Neutrophil (primary cell): ENCODE measurements around the gene ARHGEF4.

Experiments used
- H3K27ac ChIP-seq: fragments of 200-600 bp; sonication (generic); 2 replicates; pipeline ENCODE4 v1.5.1; 2016; ENCODE audit warnings: mild to moderate bottlenecking, moderate library complexity
- H3K27me3 ChIP-seq: fragments of 200-600 bp; sonication (generic); 2 replicates; pipeline ENCODE4 v1.6.0; 2016; ENCODE audit warnings: mild to moderate bottlenecking
- H3K36me3 ChIP-seq: fragments of 200-600 bp; sonication (generic); 2 replicates; pipeline ENCODE4 v1.5.1; 2017
- H3K4me1 ChIP-seq, 2 experiments: fragments of 200-600 bp in 1 of 2; sonication (generic) in 1 of 2; 1 replicate in 1 of 2; 2 replicates in 1 of 2; pipeline versions ENCODE4 v1.5.1 to v1.6.1; 2013 to 2016; ENCODE audit warnings: low read depth in 1 of 2, low read length in 1 of 2, mild to moderate bottlenecking in 1 of 2, moderate library complexity in 1 of 2; ENCODE audit not compliant: control insufficient read depth in 1 of 2, insufficient read depth in 1 of 2
- H3K4me3 ChIP-seq, 2 experiments: fragments of 200-600 bp in 1 of 2; sonication (generic) in 1 of 2; 1 replicate in 1 of 2; 2 replicates in 1 of 2; pipeline ENCODE4 v1.5.1; 2013 to 2016; ENCODE audit warnings: low read depth in 1 of 2, low read length in 1 of 2, mild to moderate bottlenecking in 1 of 2, moderate library complexity in 1 of 2
- H3K9me3 ChIP-seq: fragments of 200-600 bp; sonication (generic); 2 replicates; pipeline ENCODE4 v1.5.1; 2016
- TF ChIP-seq, protein P1 (sequence below): fragments of 200-600 bp; sonication (generic); IDR thresholded peaks from 2 replicates; pipeline ENCODE4 v1.5.1; 2016; ENCODE audit warnings: antibody characterized with exemption

The ARHGEF4 gene

DNA sequence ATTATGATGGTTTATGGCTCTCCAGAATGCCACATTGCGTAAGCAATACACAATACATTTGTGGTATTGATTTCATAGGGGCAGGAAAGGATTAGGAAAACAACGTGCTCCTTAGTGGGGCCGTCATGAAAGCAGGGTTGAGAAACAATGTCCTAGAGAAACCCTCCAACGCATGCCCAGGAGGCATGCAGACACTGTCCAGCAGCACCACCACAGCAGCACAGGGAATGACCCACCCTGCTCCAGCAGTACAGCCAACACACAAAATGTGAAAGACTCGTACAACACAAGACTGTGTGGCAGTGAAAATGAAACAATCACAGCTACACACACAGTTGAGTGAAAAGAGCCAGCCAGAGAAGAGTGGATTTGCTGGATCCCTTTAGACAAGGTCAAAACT, 190.2 kb downstream of the ARHGEF4 start:
- Histone ChIP-seq H3K9me3 (peaks cover 6% of the 10 kb centered on the region), H3K27ac (no peak overlapping the region), H3K4me1 (peaks cover 3 to 4% of the 10 kb centered on the region in 2 experiments), H3K4me3 (no peak overlapping the region), H3K27me3 (peaks cover 47% of the 10 kb centered on the region), H3K36me3 (no peaks in the 10 kb centered on the region)
- TF ChIP-seq, protein P1, sequence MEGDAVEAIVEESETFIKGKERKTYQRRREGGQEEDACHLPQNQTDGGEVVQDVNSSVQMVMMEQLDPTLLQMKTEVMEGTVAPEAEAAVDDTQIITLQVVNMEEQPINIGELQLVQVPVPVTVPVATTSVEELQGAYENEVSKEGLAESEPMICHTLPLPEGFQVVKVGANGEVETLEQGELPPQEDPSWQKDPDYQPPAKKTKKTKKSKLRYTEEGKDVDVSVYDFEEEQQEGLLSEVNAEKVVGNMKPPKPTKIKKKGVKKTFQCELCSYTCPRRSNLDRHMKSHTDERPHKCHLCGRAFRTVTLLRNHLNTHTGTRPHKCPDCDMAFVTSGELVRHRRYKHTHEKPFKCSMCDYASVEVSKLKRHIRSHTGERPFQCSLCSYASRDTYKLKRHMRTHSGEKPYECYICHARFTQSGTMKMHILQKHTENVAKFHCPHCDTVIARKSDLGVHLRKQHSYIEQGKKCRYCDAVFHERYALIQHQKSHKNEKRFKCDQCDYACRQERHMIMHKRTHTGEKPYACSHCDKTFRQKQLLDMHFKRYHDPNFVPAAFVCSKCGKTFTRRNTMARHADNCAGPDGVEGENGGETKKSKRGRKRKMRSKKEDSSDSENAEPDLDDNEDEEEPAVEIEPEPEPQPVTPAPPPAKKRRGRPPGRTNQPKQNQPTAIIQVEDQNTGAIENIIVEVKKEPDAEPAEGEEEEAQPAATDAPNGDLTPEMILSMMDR, result no peak

DNA sequence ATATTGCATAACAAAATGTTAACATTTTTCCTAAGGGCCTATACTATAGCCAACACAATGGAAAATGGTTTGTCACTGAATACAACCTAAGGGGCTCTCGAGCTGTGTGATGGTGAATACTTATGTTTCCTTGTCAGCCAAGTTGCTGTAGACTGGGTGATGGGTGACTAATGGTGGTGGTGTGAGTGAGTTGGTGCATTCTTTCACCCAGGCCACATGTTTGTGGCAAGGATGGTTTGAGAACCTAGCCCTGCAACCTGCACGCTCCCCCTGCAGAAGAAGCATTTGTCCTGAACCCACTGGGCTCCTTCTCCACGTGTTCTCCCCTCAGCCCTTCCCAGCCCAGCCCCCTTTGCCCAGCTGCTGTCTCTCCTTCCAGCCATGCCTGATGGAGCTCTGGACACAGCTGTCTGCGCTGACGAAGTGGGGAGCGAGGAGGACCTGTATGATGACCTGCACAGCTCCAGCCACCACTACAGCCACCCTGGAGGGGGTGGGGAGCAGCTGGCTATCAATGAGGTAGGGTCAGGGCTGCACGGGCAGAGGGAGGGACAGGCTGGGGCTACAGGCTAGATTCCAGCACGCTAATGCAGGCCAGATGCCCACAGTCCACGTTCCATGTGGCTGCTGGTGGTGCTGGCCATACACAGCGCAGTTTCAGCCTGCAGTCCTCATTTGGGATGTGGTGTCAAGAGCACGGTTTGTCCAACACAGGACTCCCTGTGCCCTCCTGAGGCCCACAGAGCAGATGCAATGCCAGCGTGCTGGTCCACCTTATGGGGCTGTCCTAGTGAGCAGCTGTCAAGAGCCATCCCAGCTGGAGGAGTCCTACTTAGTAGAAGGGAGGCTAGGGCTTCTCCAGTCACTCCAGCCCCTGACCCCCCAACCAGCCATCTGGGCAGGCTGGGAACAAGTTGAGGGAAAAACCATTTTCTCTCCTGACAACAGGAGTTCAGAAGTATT, 191.1 kb downstream of the ARHGEF4 start:
- H3K4me1 ChIP-seq, result peaks cover 3 to 4% of the 10 kb centered on the region in 2 experiments
- no peaks in the 10 kb centered on the region for H3K36me3 ChIP-seq
- no peak overlapping the region for H3K4me3 ChIP-seq
- peaks cover 6% of the 10 kb centered on the region for H3K9me3 ChIP-seq
- peaks cover 45% of the 10 kb centered on the region for H3K27me3 ChIP-seq
- H3K27ac ChIP-seq, result no peak overlapping the region
- TF ChIP-seq, protein P1, result no peak

DNA sequence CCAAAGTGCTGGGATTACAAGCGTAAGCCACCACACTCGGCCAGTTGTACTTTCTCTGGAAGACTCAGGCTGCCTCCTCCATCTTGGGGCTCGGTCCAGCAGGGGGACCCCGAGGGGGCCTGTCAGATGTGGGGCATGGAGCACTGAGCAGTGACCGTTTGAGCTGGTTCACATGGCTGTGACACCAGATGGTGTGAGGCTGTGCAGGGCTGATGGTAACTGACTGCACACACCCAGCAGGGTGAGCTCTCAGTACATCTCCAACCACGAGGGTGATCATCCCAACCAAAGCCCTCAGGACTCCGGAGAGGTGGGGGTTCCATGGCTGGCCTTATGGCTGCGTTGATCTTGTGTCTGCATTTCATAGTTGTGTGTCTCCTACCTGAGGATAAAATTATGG, 193.1 kb downstream of the ARHGEF4 start:
- H3K27ac ChIP-seq, result no peak overlapping the region
- TF ChIP-seq, protein P1, result no peak
- peaks cover 54% of the 10 kb centered on the region for H3K27me3 ChIP-seq
- H3K36me3 ChIP-seq, result no peaks in the 10 kb centered on the region
- H3K4me1 ChIP-seq, result peaks cover 3 to 4% of the 10 kb centered on the region in 2 experiments
- peaks cover 6% of the 10 kb centered on the region for H3K9me3 ChIP-seq
- no peak overlapping the region for H3K4me3 ChIP-seq

DNA sequence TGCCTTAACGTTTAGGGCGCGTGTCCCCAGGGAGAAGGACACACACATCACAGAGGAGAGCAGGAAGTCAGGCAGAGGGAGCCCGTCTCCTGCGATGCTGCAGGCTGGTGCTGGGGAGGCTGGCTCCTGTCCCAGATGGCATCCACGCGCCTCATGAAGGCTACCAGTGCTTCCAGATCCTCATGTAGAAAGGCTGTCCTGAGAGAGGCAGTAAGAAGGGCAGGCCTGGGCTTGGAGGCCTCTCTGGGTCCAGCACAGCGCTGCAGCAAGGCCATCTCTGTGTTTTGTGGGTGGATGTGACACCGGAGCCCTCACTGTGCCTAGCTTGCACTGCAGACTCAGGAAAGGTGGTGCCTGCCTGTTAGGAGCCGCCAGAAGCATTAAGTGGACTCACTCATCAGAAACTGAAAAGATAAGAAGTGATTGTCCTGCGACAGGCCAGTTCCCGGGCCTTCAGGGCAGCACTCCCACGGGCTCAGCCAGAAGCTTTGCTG, 193.8 kb downstream of the ARHGEF4 start:
- Histone ChIP-seq H3K4me3 (no peak overlapping the region), H3K27me3 (peaks cover 54% of the 10 kb centered on the region), H3K9me3 (peaks cover 6% of the 10 kb centered on the region), H3K27ac (no peak overlapping the region), H3K36me3 (no peaks in the 10 kb centered on the region), H3K4me1 (peaks cover 4 to 5% of the 10 kb centered on the region in 2 experiments)
- TF ChIP-seq, protein P1, result no peak

DNA sequence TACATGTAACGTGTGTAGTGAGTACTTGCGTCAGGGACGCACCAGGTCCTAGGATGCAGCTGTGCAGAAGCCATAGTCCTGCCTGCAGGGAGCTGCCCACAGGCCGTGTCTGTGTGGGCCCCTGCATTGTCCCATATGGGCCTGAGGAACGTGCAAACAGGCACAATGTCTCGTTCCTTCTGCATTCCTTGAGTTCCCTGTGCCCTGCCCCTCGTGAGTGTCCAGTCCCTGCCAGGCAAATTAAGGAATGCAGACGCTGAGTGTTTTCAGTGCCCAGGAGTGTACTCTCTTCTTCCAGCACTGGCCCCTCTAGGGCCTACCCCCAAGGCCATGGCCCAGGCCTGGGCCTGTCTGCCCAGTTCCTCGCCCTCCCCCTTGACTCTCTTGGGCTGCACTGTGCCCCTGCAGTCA, 194.7 kb downstream of the ARHGEF4 start:
- Histone ChIP-seq H3K9me3 (peaks cover 6% of the 10 kb centered on the region), H3K4me3 (no peak overlapping the region), H3K27me3 (peaks cover 61% of the 10 kb centered on the region)

More for the DNA sequence above, 194.7 kb downstream of the ARHGEF4 start:
- TF ChIP-seq, protein P1, result no peak
- Histone ChIP-seq H3K36me3 (no peaks in the 10 kb centered on the region), H3K4me1 (peaks cover 4 to 6% of the 10 kb centered on the region in 2 experiments), H3K27ac (no peak overlapping the region)
